ENCODE results near the gene UBE2B. TPM values are rescaled to one million over a fixed set of nuclear protein-coding genes. Genes with fewer than 3 reads are reported as not detected.
A peak's percentile ranks its signal among the peaks of the same experiment; 100 is the strongest.

The UBE2B gene
- total RNA-seq, 1 experiment from 2014 or later, result 39.7 TPM

GRCh38 chr5:134437847-134438581 lies 66.6 kb downstream of the UBE2B start:
- TF ChIP-seq E2F5 (CRISPR knock-in tag; IDR thresholded peaks at IDR 0.05) (no peak), KAT7 (CRISPR knock-in tag; IDR thresholded peaks at IDR 0.05; ENCODE audit: borderline replicate concordance) (no peak), CREM (CRISPR knock-in tag; IDR thresholded peaks at IDR 0.05) (no peak), MAX (CRISPR knock-in tag; IDR thresholded peaks at IDR 0.05) (no peak), OVOL2 (CRISPR knock-in tag; IDR thresholded peaks at IDR 0.05; ENCODE audit: borderline replicate concordance) (no peak), CBFB (CRISPR knock-in tag; IDR thresholded peaks at IDR 0.05; ENCODE audit: low read depth) (no peak), ATF6 (CRISPR knock-in tag; IDR thresholded peaks at IDR 0.05) (no peak), USF2 (CRISPR knock-in tag; IDR thresholded peaks at IDR 0.05) (no peak), TCF7 (CRISPR knock-in tag; IDR thresholded peaks at IDR 0.05; ENCODE audit: low read depth) (no peak)
- TF ChIP-seq, protein P1, sequence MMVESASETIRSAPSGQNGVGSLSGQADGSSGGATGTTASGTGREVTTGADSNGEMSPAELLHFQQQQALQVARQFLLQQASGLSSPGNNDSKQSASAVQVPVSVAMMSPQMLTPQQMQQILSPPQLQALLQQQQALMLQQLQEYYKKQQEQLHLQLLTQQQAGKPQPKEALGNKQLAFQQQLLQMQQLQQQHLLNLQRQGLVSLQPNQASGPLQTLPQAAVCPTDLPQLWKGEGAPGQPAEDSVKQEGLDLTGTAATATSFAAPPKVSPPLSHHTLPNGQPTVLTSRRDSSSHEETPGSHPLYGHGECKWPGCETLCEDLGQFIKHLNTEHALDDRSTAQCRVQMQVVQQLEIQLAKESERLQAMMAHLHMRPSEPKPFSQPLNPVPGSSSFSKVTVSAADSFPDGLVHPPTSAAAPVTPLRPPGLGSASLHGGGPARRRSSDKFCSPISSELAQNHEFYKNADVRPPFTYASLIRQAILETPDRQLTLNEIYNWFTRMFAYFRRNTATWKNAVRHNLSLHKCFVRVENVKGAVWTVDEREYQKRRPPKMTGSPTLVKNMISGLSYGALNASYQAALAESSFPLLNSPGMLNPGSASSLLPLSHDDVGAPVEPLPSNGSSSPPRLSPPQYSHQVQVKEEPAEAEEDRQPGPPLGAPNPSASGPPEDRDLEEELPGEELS (CRISPR knock-in tag; IDR thresholded peaks at IDR 0.05), result no peak
- TF ChIP-seq, protein P2, sequence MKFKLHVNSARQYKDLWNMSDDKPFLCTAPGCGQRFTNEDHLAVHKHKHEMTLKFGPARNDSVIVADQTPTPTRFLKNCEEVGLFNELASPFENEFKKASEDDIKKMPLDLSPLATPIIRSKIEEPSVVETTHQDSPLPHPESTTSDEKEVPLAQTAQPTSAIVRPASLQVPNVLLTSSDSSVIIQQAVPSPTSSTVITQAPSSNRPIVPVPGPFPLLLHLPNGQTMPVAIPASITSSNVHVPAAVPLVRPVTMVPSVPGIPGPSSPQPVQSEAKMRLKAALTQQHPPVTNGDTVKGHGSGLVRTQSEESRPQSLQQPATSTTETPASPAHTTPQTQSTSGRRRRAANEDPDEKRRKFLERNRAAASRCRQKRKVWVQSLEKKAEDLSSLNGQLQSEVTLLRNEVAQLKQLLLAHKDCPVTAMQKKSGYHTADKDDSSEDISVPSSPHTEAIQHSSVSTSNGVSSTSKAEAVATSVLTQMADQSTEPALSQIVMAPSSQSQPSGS (CRISPR knock-in tag; IDR thresholded peaks at IDR 0.05; ENCODE audit: borderline replicate concordance, low read depth), result no peak
- TF ChIP-seq, protein P3, sequence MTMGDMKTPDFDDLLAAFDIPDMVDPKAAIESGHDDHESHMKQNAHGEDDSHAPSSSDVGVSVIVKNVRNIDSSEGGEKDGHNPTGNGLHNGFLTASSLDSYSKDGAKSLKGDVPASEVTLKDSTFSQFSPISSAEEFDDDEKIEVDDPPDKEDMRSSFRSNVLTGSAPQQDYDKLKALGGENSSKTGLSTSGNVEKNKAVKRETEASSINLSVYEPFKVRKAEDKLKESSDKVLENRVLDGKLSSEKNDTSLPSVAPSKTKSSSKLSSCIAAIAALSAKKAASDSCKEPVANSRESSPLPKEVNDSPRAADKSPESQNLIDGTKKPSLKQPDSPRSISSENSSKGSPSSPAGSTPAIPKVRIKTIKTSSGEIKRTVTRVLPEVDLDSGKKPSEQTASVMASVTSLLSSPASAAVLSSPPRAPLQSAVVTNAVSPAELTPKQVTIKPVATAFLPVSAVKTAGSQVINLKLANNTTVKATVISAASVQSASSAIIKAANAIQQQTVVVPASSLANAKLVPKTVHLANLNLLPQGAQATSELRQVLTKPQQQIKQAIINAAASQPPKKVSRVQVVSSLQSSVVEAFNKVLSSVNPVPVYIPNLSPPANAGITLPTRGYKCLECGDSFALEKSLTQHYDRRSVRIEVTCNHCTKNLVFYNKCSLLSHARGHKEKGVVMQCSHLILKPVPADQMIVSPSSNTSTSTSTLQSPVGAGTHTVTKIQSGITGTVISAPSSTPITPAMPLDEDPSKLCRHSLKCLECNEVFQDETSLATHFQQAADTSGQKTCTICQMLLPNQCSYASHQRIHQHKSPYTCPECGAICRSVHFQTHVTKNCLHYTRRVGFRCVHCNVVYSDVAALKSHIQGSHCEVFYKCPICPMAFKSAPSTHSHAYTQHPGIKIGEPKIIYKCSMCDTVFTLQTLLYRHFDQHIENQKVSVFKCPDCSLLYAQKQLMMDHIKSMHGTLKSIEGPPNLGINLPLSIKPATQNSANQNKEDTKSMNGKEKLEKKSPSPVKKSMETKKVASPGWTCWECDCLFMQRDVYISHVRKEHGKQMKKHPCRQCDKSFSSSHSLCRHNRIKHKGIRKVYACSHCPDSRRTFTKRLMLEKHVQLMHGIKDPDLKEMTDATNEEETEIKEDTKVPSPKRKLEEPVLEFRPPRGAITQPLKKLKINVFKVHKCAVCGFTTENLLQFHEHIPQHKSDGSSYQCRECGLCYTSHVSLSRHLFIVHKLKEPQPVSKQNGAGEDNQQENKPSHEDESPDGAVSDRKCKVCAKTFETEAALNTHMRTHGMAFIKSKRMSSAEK (CRISPR knock-in tag; IDR thresholded peaks at IDR 0.05; ENCODE audit: borderline replicate concordance), result no peak
- Mint-ChIP-seq H3K4me1 (peaks cover 35% of the 10 kb centered on the region), H3K36me3 (peaks cover 27% of the 10 kb centered on the region), H3K4me3 (no peak overlapping the region), H3K9me3 (no peaks in the 10 kb centered on the region), H3K27ac (peak overlapping the region; percentile 73), H3K27me3 (ENCODE audit: low read depth) (no peaks in the 10 kb centered on the region)
- DNase-seq (ENCODE audit: low spot score) (no peak), ATAC-seq (no peak)
- ChIA-PET POLR2A (interaction anchor here (1.2 kb wide), 1 partner anchor 75 kb away, joined by 3 read pairs; no protein-coding TSS in a partner anchor), CTCF (no interaction called here)
